HFFc6 (cell line): ENCODE results near the gene BAZ2A. TPM values are rescaled to one million over a fixed set of nuclear protein-coding genes. Genes with fewer than 3 reads are reported as not detected.

Experiments
- DNase-seq: peaks from one replicate; pipeline ENCODE4 v3.0.0-alpha.2; 2018
- H3K27ac Mint-ChIP-seq: 2 replicates; pipeline ENCODE4 v1.8.0; 2020; ENCODE audit warnings: mild to moderate bottlenecking, mixed read lengths
- H3K27me3 Mint-ChIP-seq: 2 replicates; pipeline ENCODE4 v1.8.0; 2021; ENCODE audit warnings: mild to moderate bottlenecking, moderate library complexity, mixed read lengths; ENCODE audit not compliant: insufficient read depth
- H3K36me3 Mint-ChIP-seq: 2 replicates; pipeline ENCODE4 v1.8.0; 2021; ENCODE audit warnings: low read depth, mixed read lengths
- H3K4me1 Mint-ChIP-seq: 2 replicates; pipeline ENCODE4 v1.8.0; 2020; ENCODE audit warnings: low read depth, mixed read lengths
- H3K4me3 Mint-ChIP-seq: 2 replicates; pipeline ENCODE4 v1.8.0; 2020; ENCODE audit warnings: mild to moderate bottlenecking, moderate library complexity, mixed read lengths
- H3K9me3 Mint-ChIP-seq: 2 replicates; pipeline ENCODE4 v1.8.0; 2020; ENCODE audit warnings: mild to moderate bottlenecking, mixed read lengths
- CTCF ChIP-seq: fragments of 200-600 bp; sonication (generic); IDR thresholded peaks from 2 replicates; pipeline ENCODE4 v1.5.0; 2021; ENCODE audit warnings: antibody characterized with exemption, mild to moderate bottlenecking
- total RNA-seq, 6 experiments: library from RNA; stranded (reverse); fragmentation: NEBNext Ultra II Directional; extraction: Animal tissue kit (Norgen Biotek cat#: 25700); gene quantifications; 2 replicates in 1 of 6; 3 replicates in 5 of 6; pipeline ENCODE4 v1.2.3, GENCODE V29; 2021

Gene BAZ2A
- total RNA-seq, 6 experiments from 2014 or later = 54.2 to 60.4 (median 57.3) TPM

DNA sequence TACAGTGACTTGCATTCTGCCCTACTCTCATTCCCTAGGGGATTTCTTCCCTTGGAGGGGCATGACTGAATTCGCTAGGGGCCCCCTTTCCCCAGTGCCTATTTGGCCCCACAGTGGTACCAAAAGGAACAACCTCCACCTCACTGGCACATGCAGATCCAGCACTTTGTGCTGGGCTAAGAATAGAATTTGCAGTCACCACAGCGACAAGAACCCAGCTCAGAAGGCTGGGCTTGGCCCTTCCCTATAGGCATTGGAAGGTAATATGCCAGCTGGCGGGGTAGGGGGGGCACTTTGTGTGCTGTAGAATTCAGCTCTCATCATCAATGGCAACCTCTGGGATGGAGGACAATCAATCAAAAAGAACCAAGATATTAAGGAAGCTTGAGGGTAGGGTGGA, 13.9 kb downstream of the BAZ2A start:
- Mint-ChIP-seq H3K27me3 (peaks cover 2% of the 10 kb centered on the region; the same call in 1 of the 2 replicates), H3K36me3 (peaks cover 37% of the 10 kb centered on the region), H3K4me1 (peaks cover 5% of the 10 kb centered on the region; the same call in 1 of the 2 replicates), H3K9me3 (no peaks in the 10 kb centered on the region), H3K4me3 (no peak overlapping the region), H3K27ac (0 out of 2 replicates have a peak overlapping the region, but pooled peaks have one; percentile 9)
- no peak for TF ChIP-seq CTCF
- no peak for DNase-seq

DNA sequence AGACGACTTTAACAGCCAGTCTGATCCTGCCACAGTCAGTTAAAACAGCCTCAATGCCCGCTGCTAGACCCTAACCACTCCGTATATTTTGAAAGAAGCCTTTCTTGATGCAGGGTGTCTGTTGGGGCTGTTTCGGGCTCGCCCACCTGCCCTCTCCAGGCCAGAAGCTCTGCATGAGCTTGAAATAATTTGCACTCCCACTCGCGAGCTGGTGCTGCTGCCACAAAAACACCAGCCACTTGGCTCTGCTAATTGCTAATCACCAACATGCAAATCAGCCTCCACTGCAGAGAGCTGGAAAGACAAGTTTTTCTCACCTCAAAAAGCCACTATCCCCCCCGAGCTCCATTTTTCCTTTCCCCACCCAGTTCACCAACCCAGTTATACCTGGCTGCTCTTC, 15.5 kb downstream of the BAZ2A start:
- Mint-ChIP-seq H3K4me1 (no peaks in the 10 kb centered on the region; the same call in 1 of the 2 replicates), H3K27me3 (peaks cover 2% of the 10 kb centered on the region; the same call in 1 of the 2 replicates), H3K9me3 (no peaks in the 10 kb centered on the region), H3K36me3 (peaks cover 42% of the 10 kb centered on the region), H3K4me3 (no peak overlapping the region), H3K27ac (no peak overlapping the region)
- no peak for DNase-seq
- TF ChIP-seq CTCF = no peak

DNA sequence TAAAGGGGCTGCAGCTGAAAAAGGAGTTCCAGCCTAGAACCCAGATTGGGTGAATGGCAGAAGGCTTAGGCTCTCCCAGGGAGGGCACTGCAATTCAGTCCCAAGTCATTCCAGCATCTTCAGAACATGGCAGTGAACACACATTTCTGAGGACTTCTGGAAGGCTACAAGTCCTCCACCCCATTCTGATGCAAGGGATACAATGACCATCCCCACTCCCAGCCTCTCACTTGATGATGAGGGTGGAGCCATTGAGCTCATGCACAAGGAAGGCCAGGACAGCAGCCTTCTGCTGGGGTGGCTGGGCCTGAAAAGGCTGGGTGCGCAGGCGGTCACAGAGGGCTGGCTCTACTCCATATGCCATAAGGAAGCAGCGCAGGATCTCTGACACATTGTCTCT, 25.8 kb downstream of the BAZ2A start:
- no peak for DNase-seq
- H3K4me1 Mint-ChIP-seq = no peaks in the 10 kb centered on the region
- TF ChIP-seq CTCF = no peak
- no peaks in the 10 kb centered on the region for H3K9me3 Mint-ChIP-seq
- H3K27ac Mint-ChIP-seq = no peak overlapping the region
- peaks cover 4% of the 10 kb centered on the region for H3K27me3 Mint-ChIP-seq
- H3K36me3 Mint-ChIP-seq = peaks cover 46% of the 10 kb centered on the region
- H3K4me3 Mint-ChIP-seq = no peak overlapping the region

DNA sequence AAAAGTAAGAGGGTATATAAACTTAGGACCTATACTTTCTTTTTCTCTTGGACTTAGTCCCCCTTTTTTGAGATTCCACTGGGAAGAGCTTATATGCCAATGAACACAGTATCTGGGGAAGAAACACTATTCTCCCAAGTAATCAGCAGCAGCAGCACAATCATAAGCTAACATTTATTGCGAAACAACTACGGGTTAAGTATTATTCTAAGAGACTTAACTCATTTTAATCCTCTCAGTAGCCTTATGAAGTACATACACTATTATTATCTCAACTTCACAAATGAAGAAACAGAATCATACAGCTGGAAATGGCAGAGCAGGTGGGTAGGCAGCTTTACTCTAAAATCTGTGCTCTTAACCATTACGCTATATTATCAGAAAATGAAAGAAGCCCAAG, 27.9 kb downstream of the BAZ2A start:
- peaks cover 4% of the 10 kb centered on the region for H3K27me3 Mint-ChIP-seq
- no peaks in the 10 kb centered on the region for H3K9me3 Mint-ChIP-seq
- no peak for DNase-seq
- H3K36me3 Mint-ChIP-seq = peaks cover 53% of the 10 kb centered on the region
- no peak overlapping the region for H3K4me3 Mint-ChIP-seq
- TF ChIP-seq CTCF = no peak
- no peaks in the 10 kb centered on the region; the same call in 1 of the 2 replicates for H3K4me1 Mint-ChIP-seq
- H3K27ac Mint-ChIP-seq = no peak overlapping the region

GRCh38 chr12:56601503-56601902, 28.6 kb downstream of the BAZ2A start:
- H3K27ac Mint-ChIP-seq = peak overlapping the region; percentile 36; the same call in 1 of the 2 replicates
- DNase-seq = no peak
- H3K36me3 Mint-ChIP-seq = peaks cover 53% of the 10 kb centered on the region
- no peak overlapping the region for H3K4me3 Mint-ChIP-seq
- TF ChIP-seq CTCF = peak; percentile 47; the same call in 1 of the 2 replicates
- H3K4me1 Mint-ChIP-seq = no peaks in the 10 kb centered on the region; the same call in 1 of the 2 replicates
- no peaks in the 10 kb centered on the region for H3K9me3 Mint-ChIP-seq
- peaks cover 4% of the 10 kb centered on the region for H3K27me3 Mint-ChIP-seq
